ENCODE results near the gene RNF208. TPM values are rescaled to one million over a fixed set of nuclear protein-coding genes. Genes with fewer than 3 reads are reported as not detected.
A peak's percentile ranks its signal among the peaks of the same experiment; 100 is the strongest.
"Not testable (repeated sequence)": the region's sequence is repeated elsewhere in the genome, so short reads cannot be mapped to it uniquely, and the experiment has no call there.

RNF208 gene
- total RNA-seq, 2 donors from 2014 or later: 3.7 TPM; not detected in 1

DNA sequence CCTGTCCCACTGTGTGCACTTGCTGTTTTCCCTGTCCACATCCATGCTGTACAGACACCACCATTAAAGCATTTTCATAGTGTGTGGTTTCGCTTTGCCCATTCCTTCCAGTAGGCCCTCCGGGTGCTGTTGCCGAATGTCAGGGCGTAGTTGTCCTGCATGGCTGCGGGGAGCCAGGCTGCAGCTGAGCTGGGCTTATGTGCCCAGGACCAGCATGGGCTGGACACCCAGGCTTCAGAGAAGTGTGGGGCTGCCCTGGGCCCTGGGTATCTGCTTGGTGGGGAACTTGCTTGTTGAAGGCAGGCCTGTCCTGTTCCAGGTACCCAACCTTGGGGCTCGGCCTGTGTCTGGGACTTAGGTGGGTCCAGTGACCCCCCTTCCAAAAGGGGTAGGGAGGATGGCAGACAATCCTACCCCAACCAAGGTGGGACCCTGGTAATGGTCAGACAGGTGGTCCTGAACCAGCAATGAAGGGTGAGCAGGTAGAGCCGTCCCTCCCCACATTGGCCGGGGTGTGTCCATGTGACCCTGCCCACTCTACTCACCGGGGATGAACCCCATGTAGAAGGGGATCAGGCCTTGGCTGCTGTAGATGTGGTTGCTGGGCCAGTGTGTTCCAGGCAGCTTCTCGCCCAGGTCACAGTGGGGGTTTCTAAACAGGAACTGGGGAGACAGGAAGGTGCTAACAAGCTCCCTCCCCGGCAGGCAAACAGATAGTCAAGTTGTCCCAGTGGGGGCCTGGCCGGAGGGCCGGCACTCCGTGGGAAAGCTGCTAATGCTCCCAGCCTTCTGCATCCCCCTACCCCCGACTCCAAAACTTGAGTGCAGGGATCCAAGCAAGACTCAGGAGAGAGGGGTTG is 21.8 kb upstream of the RNF208 start:
- H3K9me3 ChIP-seq: no peaks in the 10 kb centered on the region
- H3K4me3 ChIP-seq: no peak overlapping the region
- H3K27ac ChIP-seq: no peak overlapping the region
- TF ChIP-seq, protein P1, sequence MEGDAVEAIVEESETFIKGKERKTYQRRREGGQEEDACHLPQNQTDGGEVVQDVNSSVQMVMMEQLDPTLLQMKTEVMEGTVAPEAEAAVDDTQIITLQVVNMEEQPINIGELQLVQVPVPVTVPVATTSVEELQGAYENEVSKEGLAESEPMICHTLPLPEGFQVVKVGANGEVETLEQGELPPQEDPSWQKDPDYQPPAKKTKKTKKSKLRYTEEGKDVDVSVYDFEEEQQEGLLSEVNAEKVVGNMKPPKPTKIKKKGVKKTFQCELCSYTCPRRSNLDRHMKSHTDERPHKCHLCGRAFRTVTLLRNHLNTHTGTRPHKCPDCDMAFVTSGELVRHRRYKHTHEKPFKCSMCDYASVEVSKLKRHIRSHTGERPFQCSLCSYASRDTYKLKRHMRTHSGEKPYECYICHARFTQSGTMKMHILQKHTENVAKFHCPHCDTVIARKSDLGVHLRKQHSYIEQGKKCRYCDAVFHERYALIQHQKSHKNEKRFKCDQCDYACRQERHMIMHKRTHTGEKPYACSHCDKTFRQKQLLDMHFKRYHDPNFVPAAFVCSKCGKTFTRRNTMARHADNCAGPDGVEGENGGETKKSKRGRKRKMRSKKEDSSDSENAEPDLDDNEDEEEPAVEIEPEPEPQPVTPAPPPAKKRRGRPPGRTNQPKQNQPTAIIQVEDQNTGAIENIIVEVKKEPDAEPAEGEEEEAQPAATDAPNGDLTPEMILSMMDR (IDR thresholded peaks at IDR 0.05): no peak
- H3K27me3 ChIP-seq (replicated peaks; ENCODE audit: insufficient read depth): no peaks in the 10 kb centered on the region
- peaks cover 6 to 32% of the 10 kb centered on the region in 2 donors for H3K4me1 ChIP-seq (ENCODE audit: control insufficient read depth in 1 of 2, low read depth in 2 of 2)
- peaks cover 12% of the 10 kb centered on the region for H3K36me3 ChIP-seq
- ATAC-seq (ENCODE audit: insufficient number of reproducible peaks, low FRiP score, low read depth) (no peak), DNase-seq (ENCODE audit: low spot score) (no peak)

DNA sequence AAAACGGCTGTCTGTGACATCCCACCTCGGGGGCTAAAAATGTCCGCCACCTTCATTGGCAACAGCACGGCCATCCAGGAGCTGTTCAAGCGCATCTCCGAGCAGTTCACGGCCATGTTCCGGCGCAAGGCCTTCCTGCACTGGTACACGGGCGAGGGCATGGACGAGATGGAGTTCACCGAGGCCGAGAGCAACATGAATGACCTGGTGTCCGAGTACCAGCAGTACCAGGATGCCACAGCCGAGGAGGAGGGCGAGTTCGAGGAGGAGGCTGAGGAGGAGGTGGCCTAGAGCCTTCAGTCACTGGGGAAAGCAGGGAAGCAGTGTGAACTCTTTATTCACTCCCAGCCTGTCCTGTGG is 21.2 kb upstream of the RNF208 start:
- not testable (repeated sequence) for H3K9me3 ChIP-seq; H3K27ac ChIP-seq; ATAC-seq (ENCODE audit: insufficient number of reproducible peaks, low FRiP score, low read depth); DNase-seq (ENCODE audit: low spot score); H3K4me3 ChIP-seq; H3K27me3 ChIP-seq (replicated peaks; ENCODE audit: insufficient read depth)
- Histone ChIP-seq H3K36me3 (peaks cover 12% of the 10 kb centered on the region), H3K4me1 (ENCODE audit: control insufficient read depth in 1 of 2, low read depth in 2 of 2) (peaks cover 6 to 36% of the 10 kb centered on the region in 2 donors)

DNA sequence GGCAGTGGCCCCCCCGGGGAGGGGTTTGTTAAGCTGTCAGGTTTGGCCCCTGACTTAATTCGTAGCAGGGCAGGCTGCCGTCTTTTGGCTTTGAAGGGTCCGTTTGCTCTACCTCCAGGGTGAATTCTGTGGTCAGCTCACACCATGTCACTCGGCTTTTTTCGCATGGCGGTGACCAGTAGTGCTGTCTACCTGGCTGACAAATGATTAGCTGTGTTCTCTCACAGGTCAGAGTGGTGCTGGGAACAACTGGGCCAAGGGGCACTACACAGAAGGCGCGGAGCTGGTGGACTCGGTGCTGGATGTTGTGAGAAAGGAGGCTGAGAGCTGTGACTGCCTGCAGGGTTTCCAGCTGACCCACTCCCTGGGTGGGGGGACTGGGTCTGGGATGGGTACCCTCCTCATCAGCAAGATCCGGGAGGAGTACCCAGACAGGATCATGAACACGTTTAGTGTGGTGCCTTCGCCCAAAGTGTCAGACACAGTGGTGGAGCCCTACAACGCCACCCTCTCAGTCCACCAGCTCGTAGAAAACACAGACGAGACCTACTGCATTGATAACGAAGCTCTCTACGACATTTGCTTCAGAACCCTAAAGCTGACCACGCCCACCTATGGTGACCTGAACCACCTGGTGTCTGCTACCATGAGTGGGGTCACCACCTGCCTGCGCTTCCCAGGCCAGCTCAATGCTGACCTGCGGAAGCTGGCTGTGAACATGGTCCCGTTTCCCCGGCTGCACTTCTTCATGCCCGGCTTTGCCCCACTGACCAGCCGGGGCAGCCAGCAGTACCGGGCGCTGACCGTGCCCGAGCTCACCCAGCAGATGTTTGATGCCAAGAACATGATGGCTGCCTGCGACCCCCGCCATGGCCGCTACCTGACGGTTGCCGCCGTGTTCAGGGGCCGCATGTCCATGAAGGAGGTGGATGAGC is 20.5 kb upstream of the RNF208 start:
- no peaks in the 10 kb centered on the region for H3K27me3 ChIP-seq (replicated peaks; ENCODE audit: insufficient read depth)
- H3K36me3 ChIP-seq: peaks cover 12% of the 10 kb centered on the region
- H3K4me1 ChIP-seq (ENCODE audit: control insufficient read depth in 1 of 2, low read depth in 2 of 2): peaks cover 6 to 36% of the 10 kb centered on the region in 2 donors
- peak overlapping the region; percentile 93 for H3K4me3 ChIP-seq
- DNase-seq (ENCODE audit: low spot score) (no peak), ATAC-seq (ENCODE audit: insufficient number of reproducible peaks, low FRiP score, low read depth) (no peak)
- H3K9me3 ChIP-seq: no peaks in the 10 kb centered on the region
- TF ChIP-seq, protein P1 (IDR thresholded peaks at IDR 0.05): no peak
- peak overlapping the region; percentile 76 to 86 for H3K27ac ChIP-seq

DNA sequence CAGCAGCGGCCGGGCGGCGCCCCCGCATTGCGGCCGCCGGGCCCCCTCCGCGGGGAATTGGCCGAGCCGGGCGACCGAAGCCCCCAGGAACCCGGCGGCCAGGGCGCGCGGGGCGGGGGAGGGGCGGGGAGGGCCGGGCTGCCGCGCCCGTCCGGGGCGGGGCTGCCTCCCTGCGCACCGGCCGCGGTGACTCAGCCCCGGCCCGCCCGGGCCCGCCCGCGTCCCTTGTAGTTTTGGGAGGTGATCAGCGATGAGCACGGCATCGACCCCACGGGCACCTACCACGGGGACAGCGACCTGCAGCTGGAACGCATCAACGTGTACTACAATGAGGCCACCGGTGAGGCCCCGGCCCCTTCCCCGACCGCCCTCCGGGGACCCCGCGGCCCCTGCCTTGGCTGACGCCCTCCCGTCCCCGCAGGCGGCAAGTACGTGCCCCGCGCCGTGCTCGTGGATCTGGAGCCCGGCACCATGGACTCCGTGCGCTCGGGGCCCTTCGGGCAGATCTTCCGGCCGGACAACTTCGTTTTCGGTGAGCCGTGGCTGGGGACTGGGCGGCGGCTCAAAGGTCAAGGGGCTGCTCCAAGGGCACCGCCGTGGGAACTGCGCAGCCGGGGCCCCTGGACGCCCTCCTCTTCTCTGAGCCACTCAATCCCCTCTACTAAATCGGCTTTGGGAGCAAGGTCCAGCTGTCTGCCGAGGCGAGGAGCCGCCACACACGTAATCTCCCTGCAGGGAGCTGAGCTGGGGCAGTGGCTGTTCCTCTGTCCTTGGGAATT is 19.6 kb upstream of the RNF208 start:
- Histone ChIP-seq H3K36me3 (peaks cover 12% of the 10 kb centered on the region), H3K27me3 (replicated peaks; ENCODE audit: insufficient read depth) (no peaks in the 10 kb centered on the region), H3K4me1 (ENCODE audit: control insufficient read depth in 1 of 2, low read depth in 2 of 2) (peaks cover 6 to 40% of the 10 kb centered on the region in 2 donors), H3K27ac (peak overlapping the region; percentile 86 to 89), H3K9me3 (no peaks in the 10 kb centered on the region), H3K4me3 (peak overlapping the region; percentile 93)
- TF ChIP-seq, protein P1 (IDR thresholded peaks at IDR 0.05): no peak
- DNase-seq (ENCODE audit: low spot score) (no peak), ATAC-seq (ENCODE audit: insufficient number of reproducible peaks, low FRiP score, low read depth) (peak; percentile 54)

DNA sequence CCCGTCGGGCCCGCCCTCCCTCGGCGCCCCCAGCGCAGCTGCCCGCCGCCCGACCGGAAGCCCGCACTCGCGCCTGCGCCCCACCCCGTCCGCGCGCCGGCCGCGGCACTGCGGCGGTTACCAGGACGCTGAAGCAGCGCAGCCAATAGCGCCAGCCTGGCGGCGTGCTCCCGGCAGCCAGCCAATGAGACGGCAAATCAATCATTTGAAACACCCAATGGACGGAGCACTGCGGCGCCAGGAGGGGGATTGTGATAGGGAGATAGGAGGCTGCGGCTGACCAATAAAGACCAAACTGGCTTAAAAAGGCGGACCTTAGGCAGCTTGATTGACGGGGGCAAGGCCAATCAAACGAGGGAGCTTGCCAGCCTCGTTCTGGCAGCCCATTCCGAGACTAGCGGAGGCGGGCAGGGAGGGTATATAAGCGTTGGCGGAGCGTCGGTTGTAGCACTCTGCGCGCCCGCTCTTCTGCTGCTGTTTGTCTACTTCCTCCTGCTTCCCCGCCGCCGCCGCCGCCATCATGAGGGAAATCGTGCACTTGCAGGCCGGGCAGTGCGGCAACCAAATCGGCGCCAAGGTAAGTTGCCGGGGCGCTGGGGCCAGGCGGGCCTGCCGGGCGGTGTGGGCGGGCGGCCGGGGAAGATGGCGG is 18.9 kb upstream of the RNF208 start, which contains the start of gene TUBB4B:
Gene TUBB4B (plus strand): TSS at position 447 of the 649 bp plus-strand sequence. CDS start 74 bp downstream, at position 521.
- DNase-seq (ENCODE audit: low spot score) (peak; percentile 98), ATAC-seq (ENCODE audit: insufficient number of reproducible peaks, low FRiP score, low read depth) (peak; percentile 99)
- peaks cover 9 to 47% of the 10 kb centered on the region in 2 donors for H3K4me1 ChIP-seq (ENCODE audit: control insufficient read depth in 1 of 2, low read depth in 2 of 2)
- H3K36me3 ChIP-seq: peaks cover 12% of the 10 kb centered on the region
- H3K9me3 ChIP-seq: no peaks in the 10 kb centered on the region
- peak within 1 kb of the TSS; percentile 90 for H3K27ac ChIP-seq
- H3K4me3 ChIP-seq: peak within 1 kb of the TSS; percentile 93
- TF ChIP-seq, protein P1 (IDR thresholded peaks at IDR 0.05): no peak
- no peaks in the 10 kb centered on the region for H3K27me3 ChIP-seq (replicated peaks; ENCODE audit: insufficient read depth)

Data from thoracic aorta (tissue), 2 donors.